ENCODE results near the gene SQOR. TPM values are rescaled to one million over a fixed set of nuclear protein-coding genes. Genes with fewer than 3 reads are reported as not detected.

SQOR gene
- total and polyA plus RNA-seq, 2 of the 4 experiments (the other 2 are of a cell fraction), result 22.1 to 40.3 TPM

- Histone ChIP-seq H4K91ac (ENCODE audit: insufficient read depth, low read depth, low read length) (no peak overlapping the region), H3K4me2 (ENCODE audit: low read depth, low read length) (no peak overlapping the region; the same call in 1 of the 2 replicates), H3K36me3 (ENCODE audit: control insufficient read depth, insufficient read depth, low read length) (peaks cover 2% of the 10 kb centered on the region), H3K14ac (replicated peaks; ENCODE audit: low read depth, low read length) (no peak overlapping the region; the same call in 1 of the 2 replicates), H3K27me3 (ENCODE audit: control insufficient read depth, insufficient read depth, low read length) (no peaks in the 10 kb centered on the region), H3K27ac (ENCODE audit: insufficient read depth, low read length) (peak overlapping the region; percentile 80; the same call in 1 of the 2 replicates), H4K8ac (ENCODE audit: low read depth in 2 of 2, low read length in 2 of 2) (no peak overlapping the region; a peak in 1 of 4 replicates), H4K20me1 (ENCODE audit: insufficient read depth, low read length) (no peaks in the 10 kb centered on the region), H3K56ac (ENCODE audit: extremely low read depth, insufficient read depth, low read length) (no peak overlapping the region), H2AFZ (replicated peaks; ENCODE audit: low read length, poor library complexity) (no peak overlapping the region), H3K4me3 (ENCODE audit: insufficient read depth, low read depth, low read length) (no peak overlapping the region), H3K9me1 (ENCODE audit: insufficient read depth, low read length) (no peaks in the 10 kb centered on the region), H2BK20ac (ENCODE audit: low read depth, low read length) (no peak overlapping the region), H2BK15ac (ENCODE audit: low read depth, low read length) (no peak overlapping the region), H2AK5ac (ENCODE audit: low read depth, low read length) (peak overlapping the region; percentile 43; the same call in 1 of the 2 replicates), H3K4me1 (ENCODE audit: control insufficient read depth, insufficient read depth, low read length) (peaks cover 6% of the 10 kb centered on the region; the same call in 1 of the 2 replicates), H3K18ac (ENCODE audit: low read depth, low read length) (peak overlapping the region; percentile 85; the same call in 1 of the 2 replicates), H3K9ac (ENCODE audit: low read depth, low read length) (peak overlapping the region; percentile 6; the same call in 1 of the 2 replicates), H2AK9ac (replicated peaks; ENCODE audit: low read depth, low read length, poor library complexity) (no peak overlapping the region), H3K4ac (ENCODE audit: low read depth, low read length) (no peak overlapping the region), H4K5ac (ENCODE audit: low read depth, low read length) (peak overlapping the region; percentile 32; the same call in 1 of the 2 replicates), H2BK5ac (ENCODE audit: low read depth, low read length, poor library complexity, severe bottlenecking) (no peak overlapping the region), H2BK120ac (ENCODE audit: low read depth, low read length) (no peak overlapping the region), H3K79me1 (ENCODE audit: low read depth in 1 of 2, low read length in 2 of 2) (no peaks in the 10 kb centered on the region), H3K9me3 (ENCODE audit: control insufficient read depth, insufficient read depth, low read length) (no peaks in the 10 kb centered on the region), H3K23ac (ENCODE audit: low read depth, low read length) (0 out of 2 replicates have a peak overlapping the region, but pooled peaks have one; percentile 42)
- DNase-seq, result no peak
- in situ Hi-C loops (cut with MboI; ENCODE audit: low sequenced_read_pairs), result no loop called here
- WGBS, 2 experiments (ENCODE audit: extremely low coverage in 2 of 2, insufficient read length in 1 of 2), result no CpG with 5 or more reads among the region's 3 CpGs
- ATAC-seq (ENCODE audit: low read depth), result no peak
- TF ChIP-seq CHD1 (IDR thresholded peaks at IDR 0.05; ENCODE audit: low read depth, low read length), result no peak
- TF ChIP-seq POLR2A (IDR thresholded peaks at IDR 0.05; ENCODE audit: low read depth, low read length), result no peak
- TF ChIP-seq MXI1 (IDR thresholded peaks at IDR 0.05; ENCODE audit: borderline replicate concordance, low read depth, low read length), result no peak
- POLR2A ChIA-PET (ENCODE audit: unreplicated experiment), result no interaction called here
- intact Hi-C loops (cut with micrococcal nuclease), result no loop called here
- dilution Hi-C loops (cut with HindIII; ENCODE audit: low sequenced_read_pairs, unreplicated experiment), result no loop called here
- BruUV-seq (replicated peaks), result no TSS peak
- CTCF ChIA-PET, result interaction anchor here (0.8 to 1.4 kb wide), 3 partner anchors 9 to 24 kb away, joined by 3 to 6 read pairs (median 5); no protein-coding TSS in a partner anchor
Observed at GRCh38 chr15:45669422-45669821, 34.6 kb downstream of the SQOR start.

Measured in IMR-90 (cell line).